GM23338 (cell line): ENCODE data around the gene CLGN. TPM values are rescaled to one million over a fixed set of nuclear protein-coding genes. Genes with fewer than 3 reads are reported as not detected.

Source experiments
- ATAC-seq: fragments of 200-7000 bp; cut with Tn5 transposase; 3 replicates; pipeline ENCODE4 v1.9.1; 2020
- DNase-seq: peaks from one replicate; pipeline ENCODE4 v3.0.0-alpha.2; 2015; ENCODE audit warnings: low spot score
- H2AFZ ChIP-seq: fragments of 200-600 bp; sonication (generic); 2 replicates; pipeline ENCODE4 v1.8.0; 2016; ENCODE audit warnings: antibody characterized with exemption, mild to moderate bottlenecking, moderate library complexity
- H3F3A ChIP-seq: fragments of 200-600 bp; sonication (generic); replicated peaks from 2 replicates; pipeline ENCODE4 v1.8.0; 2017; ENCODE audit warnings: antibody characterized with exemption, mixed run types, low read depth
- H3K27ac ChIP-seq: fragments of 200-600 bp; sonication (generic); 2 replicates; pipeline ENCODE4 v1.6.1; 2016; ENCODE audit warnings: low read depth
- H3K27me3 ChIP-seq: fragments of 200-600 bp; sonication (generic); 2 replicates; pipeline ENCODE4 v1.8.0; 2016; ENCODE audit warnings: mild to moderate bottlenecking, mixed run types, moderate library complexity; ENCODE audit not compliant: insufficient read depth
- H3K36me3 ChIP-seq: fragments of 200-600 bp; sonication (generic); 2 replicates; pipeline ENCODE4 v1.8.0; 2016; ENCODE audit warnings: mild to moderate bottlenecking; ENCODE audit not compliant: insufficient read depth
- H3K4me1 ChIP-seq: fragments of 200-600 bp; sonication (generic); 2 replicates; pipeline ENCODE4 v1.8.0; 2016; ENCODE audit warnings: mild to moderate bottlenecking, moderate library complexity; ENCODE audit not compliant: insufficient read depth
- H3K4me2 ChIP-seq: fragments of 200-600 bp; sonication (generic); 2 replicates; pipeline ENCODE4 v1.7.1; 2017; ENCODE audit warnings: mixed run types
- H3K4me3 ChIP-seq: fragments of 200-600 bp; sonication (generic); 2 replicates; pipeline ENCODE4 v1.6.1; 2016; ENCODE audit warnings: mixed run types
- H3K79me2 ChIP-seq: fragments of 200-600 bp; sonication (generic); replicated peaks from 2 replicates; pipeline ENCODE4 v1.8.0; 2017; ENCODE audit warnings: mild to moderate bottlenecking; ENCODE audit not compliant: insufficient read depth
- H3K9me2 ChIP-seq: fragments of 200-600 bp; sonication (generic); 2 replicates; pipeline ENCODE4 v1.8.0; 2017; ENCODE audit not compliant: insufficient read depth
- H4K20me1 ChIP-seq: fragments of 200-600 bp; sonication (generic); replicated peaks from 2 replicates; pipeline ENCODE4 v1.8.0; 2017; ENCODE audit warnings: mild to moderate bottlenecking; ENCODE audit not compliant: insufficient read depth
- H3K27ac Mint-ChIP-seq: 2 replicates; pipeline ENCODE4 v1.8.0; 2020; ENCODE audit warnings: inconsistent platforms, mild to moderate bottlenecking, moderate library complexity, mixed read lengths
- H3K27me3 Mint-ChIP-seq: 3 replicates; pipeline ENCODE4 v1.8.0; 2022; ENCODE audit warnings: low read depth, mild to moderate bottlenecking, moderate library complexity, mixed read lengths, inconsistent platforms; ENCODE audit not compliant: insufficient read depth, poor library complexity
- H3K36me3 Mint-ChIP-seq: 3 replicates; pipeline ENCODE4 v1.8.0; 2021; ENCODE audit warnings: low read depth, mild to moderate bottlenecking, inconsistent platforms, moderate library complexity, mixed read lengths
- H3K4me1 Mint-ChIP-seq: 3 replicates; pipeline ENCODE4 v1.8.0; 2020; ENCODE audit warnings: mild to moderate bottlenecking, inconsistent platforms, mixed read lengths
- H3K4me3 Mint-ChIP-seq: 3 replicates; pipeline ENCODE4 v1.8.0; 2021; ENCODE audit warnings: moderate library complexity, mild to moderate bottlenecking, inconsistent platforms, mixed read lengths
- H3K9me3 Mint-ChIP-seq: 3 replicates; pipeline ENCODE4 v1.8.0; 2020; ENCODE audit warnings: moderate library complexity, mild to moderate bottlenecking, inconsistent platforms, mixed read lengths
- CREB1 ChIP-seq: fragments of 250-450 bp; sonication (Bioruptor Pico); IDR thresholded peaks from 2 replicates; pipeline ENCODE4 v1.5.0; 2020; ENCODE audit warnings: low read depth, mild to moderate bottlenecking, moderate library complexity
- CTCF ChIP-seq, 2 experiments: fragments of 200-600 bp in 1 of 2; sonication (generic) in 1 of 2; conservative IDR thresholded peaks; 2 replicates each; pipeline versions ENCODE4 v1.5.1 to v1.6.1; 2016 to 2017; ENCODE audit warnings: antibody characterized with exemption in 2 of 2, low read depth in 2 of 2, mild to moderate bottlenecking in 2 of 2, moderate library complexity in 1 of 2
- EZH2 ChIP-seq: fragments of 200-600 bp; sonication (generic); IDR thresholded peaks from one replicate; pipeline ENCODE4 v1.8.0; 2017; ENCODE audit warnings: antibody characterized with exemption, mild to moderate bottlenecking, low read depth; ENCODE audit not compliant: unreplicated experiment
- NANOG ChIP-seq: IDR thresholded peaks from 2 replicates; pipeline ENCODE4 v1.6.1; 2016; ENCODE audit warnings: antibody characterized with exemption, borderline replicate concordance
- POLR2AphosphoS5 ChIP-seq: IDR thresholded peaks from 2 replicates; pipeline ENCODE4 v1.6.1; 2016; ENCODE audit warnings: antibody characterized with exemption, low read depth
- ZNF114 ChIP-seq: fragments of 250-450 bp; sonication (Bioruptor Pico); IDR thresholded peaks from 2 replicates; pipeline ENCODE4 v1.5.0; 2020; ENCODE audit warnings: mild to moderate bottlenecking, moderate library complexity
- ZNF462 ChIP-seq: fragments of 250-450 bp; sonication (Bioruptor Pico); IDR thresholded peaks from 2 replicates; pipeline ENCODE4 v1.5.0; 2020; ENCODE audit warnings: mild to moderate bottlenecking, moderate library complexity
- polyA plus RNA-seq: library from polyadenylated mRNA; unstranded; fragments of >200 nt; fragmentation: Nextera tagmentation; extraction: Ambion mirVana; gene quantifications from 2 replicates; pipeline ENCODE4 v1.2.1, GENCODE V29; 2016
- total RNA-seq: library from RNA; depleted of rRNA; stranded (reverse); fragments of >200 nt; shearing (Covaris generic); gene quantifications from 2 replicates; pipeline ENCODE4 v1.2.3, GENCODE V29; 2014
- TF ChIP-seq, protein P1 (sequence below): IDR thresholded peaks from one replicate; pipeline ENCODE4 v1.6.1; 2018; ENCODE audit warnings: antibody characterized with exemption; ENCODE audit not compliant: unreplicated experiment

CLGN gene
- total and polyA plus RNA-seq, 2 experiments from 2014 or later = 4.0 to 5.2 TPM

- TF ChIP-seq ZNF462 (no peak), POLR2AphosphoS5 (no peak), NANOG (no peak), ZNF114 (CRISPR knock-in tag) (no peak)
These were observed 82.8 kb downstream of the CLGN start (continued) for GRCh38 chr4:140344621-140345020.

- H3K36me3 Mint-ChIP-seq = no peaks in the 10 kb centered on the region
- peaks cover 6% of the 10 kb centered on the region for H3K27me3 Mint-ChIP-seq
- ATAC-seq (no peak), DNase-seq (no peak)
- H3F3A ChIP-seq = no peaks in the 10 kb centered on the region
- peaks cover 10% of the 10 kb centered on the region for H3K4me1 ChIP-seq
- H3K4me1 Mint-ChIP-seq = peaks cover 32% of the 10 kb centered on the region
- H3K4me3 Mint-ChIP-seq = no peak overlapping the region
- no peak overlapping the region for H3K4me3 ChIP-seq
- no peaks in the 10 kb centered on the region for H3K27me3 ChIP-seq
- no peak overlapping the region for H3K27ac ChIP-seq
- H3K9me2 ChIP-seq = no peaks in the 10 kb centered on the region
- H4K20me1 ChIP-seq = no peaks in the 10 kb centered on the region
- no peak overlapping the region for H3K4me2 ChIP-seq
- no peaks in the 10 kb centered on the region for H3K9me3 Mint-ChIP-seq
- H3K79me2 ChIP-seq = no peaks in the 10 kb centered on the region
- peak overlapping the region; percentile 85; the same call in 1 of the 2 replicates for H2AFZ ChIP-seq
- no peak overlapping the region for H3K27ac Mint-ChIP-seq
- H3K36me3 ChIP-seq = no peaks in the 10 kb centered on the region
- TF ChIP-seq CTCF (conservative IDR thresholded peaks at IDR 0.05; ENCODE audit: low read depth in 2 of 2) (no peak), NANOG (no peak), CREB1 (CRISPR knock-in tag) (no peak), ZNF114 (CRISPR knock-in tag) (no peak), POLR2AphosphoS5 (no peak), EZH2 (no peak)
- TF ChIP-seq, protein P1, sequence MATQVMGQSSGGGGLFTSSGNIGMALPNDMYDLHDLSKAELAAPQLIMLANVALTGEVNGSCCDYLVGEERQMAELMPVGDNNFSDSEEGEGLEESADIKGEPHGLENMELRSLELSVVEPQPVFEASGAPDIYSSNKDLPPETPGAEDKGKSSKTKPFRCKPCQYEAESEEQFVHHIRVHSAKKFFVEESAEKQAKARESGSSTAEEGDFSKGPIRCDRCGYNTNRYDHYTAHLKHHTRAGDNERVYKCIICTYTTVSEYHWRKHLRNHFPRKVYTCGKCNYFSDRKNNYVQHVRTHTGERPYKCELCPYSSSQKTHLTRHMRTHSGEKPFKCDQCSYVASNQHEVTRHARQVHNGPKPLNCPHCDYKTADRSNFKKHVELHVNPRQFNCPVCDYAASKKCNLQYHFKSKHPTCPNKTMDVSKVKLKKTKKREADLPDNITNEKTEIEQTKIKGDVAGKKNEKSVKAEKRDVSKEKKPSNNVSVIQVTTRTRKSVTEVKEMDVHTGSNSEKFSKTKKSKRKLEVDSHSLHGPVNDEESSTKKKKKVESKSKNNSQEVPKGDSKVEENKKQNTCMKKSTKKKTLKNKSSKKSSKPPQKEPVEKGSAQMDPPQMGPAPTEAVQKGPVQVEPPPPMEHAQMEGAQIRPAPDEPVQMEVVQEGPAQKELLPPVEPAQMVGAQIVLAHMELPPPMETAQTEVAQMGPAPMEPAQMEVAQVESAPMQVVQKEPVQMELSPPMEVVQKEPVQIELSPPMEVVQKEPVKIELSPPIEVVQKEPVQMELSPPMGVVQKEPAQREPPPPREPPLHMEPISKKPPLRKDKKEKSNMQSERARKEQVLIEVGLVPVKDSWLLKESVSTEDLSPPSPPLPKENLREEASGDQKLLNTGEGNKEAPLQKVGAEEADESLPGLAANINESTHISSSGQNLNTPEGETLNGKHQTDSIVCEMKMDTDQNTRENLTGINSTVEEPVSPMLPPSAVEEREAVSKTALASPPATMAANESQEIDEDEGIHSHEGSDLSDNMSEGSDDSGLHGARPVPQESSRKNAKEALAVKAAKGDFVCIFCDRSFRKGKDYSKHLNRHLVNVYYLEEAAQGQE = no peak
These were observed 83.3 kb downstream of the CLGN start for GRCh38 chr4:140344101-140344500.
